OCI-LY1 (cell line): ENCODE results near the gene GTF2H4.
A peak's percentile ranks its signal among the peaks of the same experiment; 100 is the strongest.

Experiments used
- H2AFZ ChIP-seq: fragments of 200-600 bp; sonication (generic), shearing (Covaris generic); 2 replicates; pipeline ENCODE4 v1.6.0; 2014; ENCODE audit warnings: antibody characterized with exemption, mild to moderate bottlenecking, low read length
- H3F3A ChIP-seq: fragments of 200-600 bp; sonication (generic), shearing (Covaris generic); 2 replicates; pipeline ENCODE4 v1.6.0; 2014; ENCODE audit warnings: mild to moderate bottlenecking, antibody characterized with exemption, low read length, moderate library complexity; ENCODE audit not compliant: insufficient read depth
- H3K27ac ChIP-seq: fragments of 200-600 bp; sonication (generic); 2 replicates; pipeline ENCODE4 v1.5.1; 2014; ENCODE audit warnings: low read length, mixed run types, mild to moderate bottlenecking, low read depth; ENCODE audit not compliant: poor library complexity, severe bottlenecking
- H3K27me3 ChIP-seq: fragments of 200-600 bp; sonication (generic); 2 replicates; pipeline ENCODE4 v1.6.0; 2014; ENCODE audit warnings: antibody characterized with exemption, mild to moderate bottlenecking, low read length, moderate library complexity; ENCODE audit not compliant: insufficient read depth
- H3K36me3 ChIP-seq: fragments of 200-600 bp; sonication (generic); 2 replicates; pipeline ENCODE4 v1.6.1; 2014; ENCODE audit warnings: mild to moderate bottlenecking, antibody characterized with exemption, low read length, moderate library complexity, mixed read lengths; ENCODE audit not compliant: insufficient read depth
- H3K4me1 ChIP-seq: fragments of 200-600 bp; sonication (generic); 2 replicates; pipeline ENCODE4 v1.5.1; 2014; ENCODE audit warnings: mild to moderate bottlenecking, low read length, moderate library complexity; ENCODE audit not compliant: insufficient read depth, severe bottlenecking
- H3K4me2 ChIP-seq: fragments of 200-600 bp; sonication (generic), shearing (Covaris generic); 2 replicates; pipeline ENCODE4 v1.6.1; 2014; ENCODE audit warnings: low read length
- H3K4me3 ChIP-seq: fragments of 200-600 bp; sonication (generic); 2 replicates; pipeline ENCODE4 v1.5.1; 2014; ENCODE audit warnings: low read length, low read depth, mild to moderate bottlenecking, mixed read lengths; ENCODE audit not compliant: poor library complexity, severe bottlenecking
- H3K79me2 ChIP-seq: fragments of 200-600 bp; shearing (Covaris generic); 2 replicates; pipeline ENCODE4 v1.6.1; 2016; ENCODE audit warnings: mixed run types, low read length, mixed read lengths; ENCODE audit not compliant: insufficient read depth
- H3K9ac ChIP-seq: fragments of 200-600 bp; sonication (generic), shearing (Covaris generic); 2 replicates; pipeline ENCODE4 v1.6.1; 2014; ENCODE audit warnings: mild to moderate bottlenecking, low read length, mixed read lengths
- H3K9me2 ChIP-seq: fragments of 200-600 bp; sonication (generic), shearing (Covaris generic); 2 replicates; pipeline ENCODE4 v1.6.1; 2014; ENCODE audit warnings: low read depth, mild to moderate bottlenecking, low read length, mixed read lengths
- H3K9me3 ChIP-seq: fragments of 200-600 bp; shearing (Covaris generic); 2 replicates; pipeline ENCODE4 v1.6.1; 2014; ENCODE audit warnings: low read length, mixed read lengths
- H4K20me1 ChIP-seq: fragments of 200-600 bp; sonication (generic), shearing (Covaris generic); 2 replicates; pipeline ENCODE4 v1.6.0; 2016; ENCODE audit warnings: mild to moderate bottlenecking, low read length; ENCODE audit not compliant: insufficient read depth
- EZH2 ChIP-seq: fragments of 200-600 bp; sonication (generic), shearing (Covaris generic); IDR thresholded peaks from 2 replicates; pipeline ENCODE4 v1.8.0; 2017; ENCODE audit warnings: borderline replicate concordance, mixed run types, mild to moderate bottlenecking, antibody characterized with exemption, low read length, moderate library complexity, mixed read lengths
- TF ChIP-seq, protein P1 (sequence below): fragments of 200-600 bp; sonication (generic), shearing (Covaris generic); IDR thresholded peaks from 2 replicates; pipeline ENCODE4 v1.5.1; 2017; ENCODE audit warnings: mild to moderate bottlenecking, antibody characterized with exemption, low read length, moderate library complexity, mixed read lengths

The GTF2H4 gene

GRCh38 chr6:30884521-30885480 is 23.2 kb upstream of the GTF2H4 start:
- H3K79me2 ChIP-seq: no peaks in the 10 kb centered on the region
- peak overlapping the region; percentile 67 for H3K4me2 ChIP-seq
- H3K27ac ChIP-seq: no peak overlapping the region
- TF ChIP-seq, protein P1, sequence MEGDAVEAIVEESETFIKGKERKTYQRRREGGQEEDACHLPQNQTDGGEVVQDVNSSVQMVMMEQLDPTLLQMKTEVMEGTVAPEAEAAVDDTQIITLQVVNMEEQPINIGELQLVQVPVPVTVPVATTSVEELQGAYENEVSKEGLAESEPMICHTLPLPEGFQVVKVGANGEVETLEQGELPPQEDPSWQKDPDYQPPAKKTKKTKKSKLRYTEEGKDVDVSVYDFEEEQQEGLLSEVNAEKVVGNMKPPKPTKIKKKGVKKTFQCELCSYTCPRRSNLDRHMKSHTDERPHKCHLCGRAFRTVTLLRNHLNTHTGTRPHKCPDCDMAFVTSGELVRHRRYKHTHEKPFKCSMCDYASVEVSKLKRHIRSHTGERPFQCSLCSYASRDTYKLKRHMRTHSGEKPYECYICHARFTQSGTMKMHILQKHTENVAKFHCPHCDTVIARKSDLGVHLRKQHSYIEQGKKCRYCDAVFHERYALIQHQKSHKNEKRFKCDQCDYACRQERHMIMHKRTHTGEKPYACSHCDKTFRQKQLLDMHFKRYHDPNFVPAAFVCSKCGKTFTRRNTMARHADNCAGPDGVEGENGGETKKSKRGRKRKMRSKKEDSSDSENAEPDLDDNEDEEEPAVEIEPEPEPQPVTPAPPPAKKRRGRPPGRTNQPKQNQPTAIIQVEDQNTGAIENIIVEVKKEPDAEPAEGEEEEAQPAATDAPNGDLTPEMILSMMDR: no peak
- TF ChIP-seq EZH2: no peak
- H3K4me3 ChIP-seq: peak overlapping the region; percentile 63
- no peaks in the 10 kb centered on the region for H3K9me2 ChIP-seq
- H3K9ac ChIP-seq: peak overlapping the region; percentile 59
- no peaks in the 10 kb centered on the region for H3K27me3 ChIP-seq
- H4K20me1 ChIP-seq: no peaks in the 10 kb centered on the region
- no peaks in the 10 kb centered on the region for H3K9me3 ChIP-seq
- H3F3A ChIP-seq: no peaks in the 10 kb centered on the region
- no peak overlapping the region for H2AFZ ChIP-seq
- no peaks in the 10 kb centered on the region for H3K36me3 ChIP-seq
- H3K4me1 ChIP-seq: peaks cover 42% of the 10 kb centered on the region

DNA sequence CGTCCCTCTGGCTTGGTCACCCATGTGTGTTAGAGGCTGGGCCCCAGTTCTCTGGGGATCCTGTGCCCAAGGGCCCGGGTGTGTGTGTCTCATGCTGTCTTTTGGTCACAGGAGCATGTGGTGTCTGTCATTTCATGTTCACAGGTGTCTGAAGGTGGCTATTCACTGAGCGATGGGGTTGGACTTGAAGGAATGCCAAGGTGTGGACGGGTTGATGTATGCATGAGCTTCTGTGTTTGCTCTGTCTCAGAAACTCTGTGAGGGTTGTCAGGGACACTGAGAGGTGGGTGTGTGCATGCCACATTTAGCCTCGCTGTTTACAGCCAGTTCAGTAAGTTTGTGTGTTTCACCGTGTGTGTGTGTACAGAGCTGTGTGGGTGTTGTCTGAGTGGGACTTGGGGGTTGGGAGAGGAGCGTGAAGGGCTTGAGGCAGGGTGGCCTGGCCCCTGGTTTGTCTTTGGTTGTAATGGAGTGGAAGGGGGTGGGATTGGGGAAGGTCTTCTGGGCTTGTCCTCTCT is 22.5 kb upstream of the GTF2H4 start:
- H3K27me3 ChIP-seq: 0 out of 2 replicates have a peak, but pooled peaks cover 7% of the 10 kb centered on the region
- H3K4me3 ChIP-seq: peak overlapping the region; percentile 63
- TF ChIP-seq, protein P1: no peak
- no peak for TF ChIP-seq EZH2
- no peak overlapping the region for H2AFZ ChIP-seq
- H3K79me2 ChIP-seq: no peaks in the 10 kb centered on the region
- H3K4me1 ChIP-seq: peaks cover 42% of the 10 kb centered on the region
- H3K36me3 ChIP-seq: no peaks in the 10 kb centered on the region
- H3K9me3 ChIP-seq: no peaks in the 10 kb centered on the region
- peak overlapping the region; percentile 4; the same call in 1 of the 2 replicates for H3K9ac ChIP-seq
- no peaks in the 10 kb centered on the region for H3F3A ChIP-seq
- H3K27ac ChIP-seq: no peak overlapping the region
- H4K20me1 ChIP-seq: no peaks in the 10 kb centered on the region
- no peaks in the 10 kb centered on the region for H3K9me2 ChIP-seq
- H3K4me2 ChIP-seq: peak overlapping the region; percentile 67

DNA sequence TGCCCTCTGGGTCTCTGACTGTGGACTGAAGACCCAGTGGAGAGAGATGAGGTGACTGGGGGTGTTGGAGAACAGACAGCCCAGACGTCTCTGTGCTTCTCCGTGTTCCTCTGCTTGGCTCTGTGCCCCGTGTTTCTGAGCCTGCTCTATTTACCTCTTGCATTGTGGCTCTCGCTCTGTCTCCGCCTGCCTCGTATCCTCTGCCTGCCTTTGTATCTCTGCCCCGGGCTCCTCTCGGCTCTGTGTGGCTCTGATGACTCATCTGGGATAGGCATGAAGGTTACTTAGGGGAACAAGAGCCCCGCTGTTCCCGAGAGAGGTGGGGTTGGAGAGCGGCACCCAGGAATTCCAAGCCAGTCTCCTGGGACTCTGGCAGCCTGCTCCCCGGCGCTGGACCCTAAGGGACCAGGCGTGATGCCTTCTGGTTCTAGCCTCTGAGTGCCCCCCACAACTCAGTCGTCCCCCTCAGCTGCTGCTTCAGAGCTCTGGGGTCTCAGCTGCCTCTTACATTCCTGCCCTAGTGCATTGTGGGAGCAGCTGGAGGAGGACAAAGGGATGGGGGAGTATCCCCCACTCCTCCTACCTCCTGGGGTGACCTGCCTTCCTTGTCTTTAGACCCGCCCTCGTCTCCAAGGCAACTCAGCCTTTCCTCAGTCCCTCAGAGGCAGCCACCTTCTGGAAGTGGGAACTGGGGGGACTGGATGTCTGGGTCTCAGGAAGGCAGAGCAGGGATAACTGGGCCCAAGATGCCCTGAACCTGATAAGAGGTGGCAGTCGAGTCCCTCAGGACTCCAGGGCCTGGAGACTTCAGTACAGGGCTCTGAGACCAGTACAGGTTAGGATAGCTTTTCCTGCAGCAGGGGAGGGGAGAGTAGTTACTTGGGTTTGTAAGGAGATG is 21.8 kb upstream of the GTF2H4 start:
- Histone ChIP-seq H2AFZ (no peak overlapping the region), H3K4me2 (peak overlapping the region; percentile 67; the same call in 1 of the 2 replicates), H4K20me1 (no peaks in the 10 kb centered on the region), H3K9me2 (no peaks in the 10 kb centered on the region), H3K36me3 (no peaks in the 10 kb centered on the region), H3K9ac (peak overlapping the region; percentile 4; the same call in 1 of the 2 replicates), H3K4me1 (peaks cover 42% of the 10 kb centered on the region), H3K4me3 (peak overlapping the region; percentile 63), H3K79me2 (no peaks in the 10 kb centered on the region), H3K27ac (no peak overlapping the region), H3K27me3 (peaks cover 12% of the 10 kb centered on the region; the same call in 1 of the 2 replicates), H3K9me3 (no peaks in the 10 kb centered on the region), H3F3A (no peaks in the 10 kb centered on the region)
- TF ChIP-seq, protein P1: no peak
- TF ChIP-seq EZH2: no peak
